GM21576 (cell line): ENCODE measurements around the gene TAS2R40.
A peak's percentile ranks its signal among the peaks of the same experiment; 100 is the strongest.

Experiments
- ATAC-seq: cut with Tn5 transposase; IDR thresholded peaks from one replicate; pipeline ENCODE4 v1.9.1; 2021; ENCODE audit warnings: mild to moderate bottlenecking, moderate library complexity; ENCODE audit not compliant: unreplicated experiment

The TAS2R40 gene

GRCh38 chr7:143222782-143223181 is 945 bp downstream of the TAS2R40 start:
- ATAC-seq, result no peak

- ATAC-seq, result no peak
Measured at GRCh38 chr7:143223784-143224183, 1.9 kb downstream of the TAS2R40 start.

- no peak for ATAC-seq
Measured at GRCh38 chr7:143225047-143225446, 3.2 kb downstream of the TAS2R40 start.

- ATAC-seq, result no peak
Measured at GRCh38 chr7:143227806-143228205, 6.0 kb downstream of the TAS2R40 start.

- ATAC-seq, result no peak
Measured at GRCh38 chr7:143229054-143229790, 7.4 kb downstream of the TAS2R40 start.

- ATAC-seq, result no peak
Measured at GRCh38 chr7:143230602-143231457, 9.0 kb downstream of the TAS2R40 start.

GRCh38 chr7:143233816-143234532 is 12.1 kb downstream of the TAS2R40 start:
- ATAC-seq, result no peak

- ATAC-seq, result no peak
Measured at GRCh38 chr7:143234533-143234875, 12.7 kb downstream of the TAS2R40 start.

GRCh38 chr7:143235561-143235960 is 13.7 kb downstream of the TAS2R40 start:
- ATAC-seq, result no peak

- no peak for ATAC-seq
Measured at GRCh38 chr7:143236408-143236990, 14.7 kb downstream of the TAS2R40 start.

- ATAC-seq, result no peak
Measured at GRCh38 chr7:143237366-143237765, 15.5 kb downstream of the TAS2R40 start.

GRCh38 chr7:143238289-143238980 is 16.6 kb downstream of the TAS2R40 start:
- ATAC-seq, result no peak

- no peak for ATAC-seq
Measured at GRCh38 chr7:143239813-143240212, 18.0 kb downstream of the TAS2R40 start.

GRCh38 chr7:143240291-143241168 is 18.7 kb downstream of the TAS2R40 start:
- ATAC-seq, result peak; percentile 94

GRCh38 chr7:143242306-143242705 is 20.5 kb downstream of the TAS2R40 start:
- ATAC-seq, result no peak

- ATAC-seq, result no peak
Measured at GRCh38 chr7:143243111-143243510, 21.3 kb downstream of the TAS2R40 start.

- ATAC-seq, result no peak
Measured at GRCh38 chr7:143243614-143244013, 21.8 kb downstream of the TAS2R40 start.

GRCh38 chr7:143244321-143244720 is 22.5 kb downstream of the TAS2R40 start:
- ATAC-seq, result no peak

- ATAC-seq, result no peak
Measured at GRCh38 chr7:143245123-143245522, 23.3 kb downstream of the TAS2R40 start.

- no peak for ATAC-seq
Measured at GRCh38 chr7:143247372-143247771, 25.5 kb downstream of the TAS2R40 start.
